DMS53 treated with DMSO at 0.1 percent for 48 hours (cell line): Measurements from ENCODE around the gene FAM120A.

Experiments
- DNase-seq: peaks from one replicate; lab custom pipeline; 2025; ENCODE audit not compliant: unreplicated experiment; lab: John Stamatoyannopoulos, UW

FAM120A gene

DNA sequence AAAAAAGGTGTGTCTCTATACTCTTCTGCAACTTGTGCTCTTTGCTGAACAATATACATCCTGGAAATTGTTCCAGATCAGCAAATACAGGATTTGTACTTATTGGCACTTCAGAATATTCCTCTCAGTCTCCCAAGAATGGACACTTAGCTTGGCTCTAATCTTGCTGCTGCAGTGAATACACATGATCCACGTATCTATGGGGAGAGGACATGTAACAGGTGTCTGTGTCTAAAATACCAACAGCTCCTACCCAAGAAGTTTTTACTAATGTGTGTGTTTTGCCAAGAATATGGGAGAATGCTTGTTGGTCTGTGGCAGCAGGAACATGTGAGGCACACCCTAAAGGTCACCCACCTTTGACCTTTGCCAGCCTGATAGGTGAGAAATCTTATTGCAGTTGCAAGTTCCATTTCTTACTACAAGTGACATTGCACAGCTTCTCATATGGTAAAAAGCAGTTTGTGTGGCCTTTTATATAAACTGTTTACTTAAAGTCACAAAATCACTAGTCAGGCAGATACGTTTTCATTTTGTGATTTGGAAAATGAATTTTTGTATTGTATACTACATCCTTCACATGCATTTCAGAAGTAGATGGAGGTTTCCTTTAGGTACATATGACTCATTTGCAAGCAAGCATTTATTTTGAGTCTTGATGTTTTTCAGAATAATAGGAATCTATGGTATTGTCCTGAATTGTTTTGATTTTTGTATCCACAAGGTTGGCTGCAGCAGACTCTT is 160.7 kb downstream of the FAM120A start:
- no peak for DNase-seq

DNA sequence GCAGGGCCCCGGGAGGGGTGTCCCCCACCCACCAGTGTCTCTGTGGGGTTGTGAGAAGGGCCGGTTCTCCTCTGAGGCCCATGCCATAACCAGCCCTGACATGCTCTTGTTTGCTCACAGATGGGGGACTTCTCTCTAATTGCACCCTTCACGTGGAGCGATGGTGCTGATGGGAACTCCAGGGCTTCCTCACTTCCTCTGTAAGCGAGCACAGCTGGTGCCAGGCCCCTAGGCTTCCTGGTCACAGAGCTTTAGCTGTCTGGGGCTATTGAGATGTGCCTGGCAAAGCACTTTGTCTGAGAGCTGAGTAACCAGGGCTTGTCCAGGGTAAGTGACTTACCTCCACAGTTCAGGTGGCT is 161.3 kb downstream of the FAM120A start:
- DNase-seq, result no peak

DNA sequence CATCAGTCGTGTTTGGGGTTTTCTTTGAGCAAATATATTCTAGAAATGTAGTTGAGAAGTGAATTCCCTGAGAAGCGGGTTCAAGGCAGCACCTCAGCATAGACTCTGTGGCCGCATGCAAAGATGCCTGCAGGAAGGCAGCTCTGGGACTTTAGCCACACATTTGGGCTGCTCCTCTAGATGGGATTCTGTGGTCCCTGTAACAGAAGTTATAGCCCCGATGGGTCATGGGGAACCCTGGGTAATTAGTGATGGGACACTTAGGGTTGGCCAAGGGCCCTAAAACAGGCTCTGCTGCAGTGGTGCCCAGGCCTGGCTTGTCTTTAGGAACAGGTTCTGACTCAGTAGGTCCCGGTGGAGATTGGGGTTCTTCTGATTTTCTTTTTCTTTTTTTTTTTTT is 161.7 kb downstream of the FAM120A start:
- DNase-seq, result no peak

DNA sequence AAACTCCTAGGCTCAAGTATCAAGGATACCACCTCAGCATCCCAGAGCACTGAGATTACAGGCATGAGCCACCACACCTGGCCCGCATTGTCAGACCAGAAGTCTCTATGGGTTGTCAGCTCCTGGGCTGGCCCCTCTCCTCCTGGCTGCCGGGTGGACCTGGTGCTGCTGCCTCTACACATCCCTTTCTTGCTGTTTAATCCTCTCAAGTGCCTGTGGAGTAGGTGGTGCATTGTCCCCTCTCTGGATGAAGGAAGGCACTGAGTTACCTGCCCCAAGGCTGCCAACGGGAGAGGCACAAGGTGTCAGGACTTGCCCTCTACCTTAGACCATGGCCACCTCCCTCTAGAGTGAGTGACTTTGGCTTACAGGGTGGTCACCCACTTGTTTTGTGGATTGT is 162.3 kb downstream of the FAM120A start:
- no peak for DNase-seq

DNA sequence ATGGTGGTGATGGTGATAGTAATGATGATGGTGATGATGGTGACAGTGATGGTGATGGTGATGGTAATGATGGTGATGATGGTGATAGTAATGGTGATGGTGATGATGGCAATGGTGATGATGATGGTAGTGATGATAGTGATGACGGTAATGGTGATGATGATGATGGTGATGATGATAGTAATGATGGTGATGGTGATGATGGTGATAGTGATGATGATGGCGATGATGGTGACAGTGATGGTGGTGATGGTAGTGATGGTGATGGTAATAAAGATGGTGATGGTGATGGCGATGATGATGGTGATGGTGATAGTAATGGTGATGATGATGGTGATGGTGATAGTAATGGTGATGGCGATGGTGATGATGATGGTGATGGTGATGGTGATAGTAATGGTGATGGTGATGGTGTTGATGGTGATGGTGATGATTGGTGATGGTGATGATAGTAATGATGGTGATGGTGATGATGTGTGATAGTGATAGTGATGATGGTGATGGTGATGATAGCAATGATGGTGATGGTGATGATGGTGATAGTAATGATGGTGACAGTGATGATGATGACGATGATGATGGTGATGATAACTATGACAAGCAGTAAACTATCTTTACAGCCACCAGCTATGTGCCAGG is 163.5 kb downstream of the FAM120A start:
- DNase-seq, result no peak
